GM23338 (cell line): ENCODE measurements around the gene DIDO1. TPM values are rescaled to one million over a fixed set of nuclear protein-coding genes. Genes with fewer than 3 reads are reported as not detected.

ENCODE experiments used
- ATAC-seq: fragments of 200-7000 bp; cut with Tn5 transposase; 3 replicates; pipeline ENCODE4 v1.9.1; 2020
- DNase-seq: peaks from one replicate; pipeline ENCODE4 v3.0.0-alpha.2; 2015; ENCODE audit warnings: low spot score
- H2AFZ ChIP-seq: fragments of 200-600 bp; sonication (generic); 2 replicates; pipeline ENCODE4 v1.8.0; 2016; ENCODE audit warnings: antibody characterized with exemption, mild to moderate bottlenecking, moderate library complexity
- H3F3A ChIP-seq: fragments of 200-600 bp; sonication (generic); replicated peaks from 2 replicates; pipeline ENCODE4 v1.8.0; 2017; ENCODE audit warnings: antibody characterized with exemption, mixed run types, low read depth
- H3K27ac ChIP-seq: fragments of 200-600 bp; sonication (generic); 2 replicates; pipeline ENCODE4 v1.6.1; 2016; ENCODE audit warnings: low read depth
- H3K27me3 ChIP-seq: fragments of 200-600 bp; sonication (generic); 2 replicates; pipeline ENCODE4 v1.8.0; 2016; ENCODE audit warnings: mild to moderate bottlenecking, mixed run types, moderate library complexity; ENCODE audit not compliant: insufficient read depth
- H3K36me3 ChIP-seq: fragments of 200-600 bp; sonication (generic); 2 replicates; pipeline ENCODE4 v1.8.0; 2016; ENCODE audit warnings: mild to moderate bottlenecking; ENCODE audit not compliant: insufficient read depth
- H3K4me1 ChIP-seq: fragments of 200-600 bp; sonication (generic); 2 replicates; pipeline ENCODE4 v1.8.0; 2016; ENCODE audit warnings: mild to moderate bottlenecking, moderate library complexity; ENCODE audit not compliant: insufficient read depth
- H3K4me2 ChIP-seq: fragments of 200-600 bp; sonication (generic); 2 replicates; pipeline ENCODE4 v1.7.1; 2017; ENCODE audit warnings: mixed run types
- H3K4me3 ChIP-seq: fragments of 200-600 bp; sonication (generic); 2 replicates; pipeline ENCODE4 v1.6.1; 2016; ENCODE audit warnings: mixed run types
- H3K79me2 ChIP-seq: fragments of 200-600 bp; sonication (generic); replicated peaks from 2 replicates; pipeline ENCODE4 v1.8.0; 2017; ENCODE audit warnings: mild to moderate bottlenecking; ENCODE audit not compliant: insufficient read depth
- H3K9me2 ChIP-seq: fragments of 200-600 bp; sonication (generic); 2 replicates; pipeline ENCODE4 v1.8.0; 2017; ENCODE audit not compliant: insufficient read depth
- H4K20me1 ChIP-seq: fragments of 200-600 bp; sonication (generic); replicated peaks from 2 replicates; pipeline ENCODE4 v1.8.0; 2017; ENCODE audit warnings: mild to moderate bottlenecking; ENCODE audit not compliant: insufficient read depth
- H3K27ac Mint-ChIP-seq: 2 replicates; pipeline ENCODE4 v1.8.0; 2020; ENCODE audit warnings: inconsistent platforms, mild to moderate bottlenecking, moderate library complexity, mixed read lengths
- H3K27me3 Mint-ChIP-seq: 3 replicates; pipeline ENCODE4 v1.8.0; 2022; ENCODE audit warnings: low read depth, mild to moderate bottlenecking, moderate library complexity, mixed read lengths, inconsistent platforms; ENCODE audit not compliant: insufficient read depth, poor library complexity
- H3K36me3 Mint-ChIP-seq: 3 replicates; pipeline ENCODE4 v1.8.0; 2021; ENCODE audit warnings: low read depth, mild to moderate bottlenecking, inconsistent platforms, moderate library complexity, mixed read lengths
- H3K4me1 Mint-ChIP-seq: 3 replicates; pipeline ENCODE4 v1.8.0; 2020; ENCODE audit warnings: mild to moderate bottlenecking, inconsistent platforms, mixed read lengths
- H3K4me3 Mint-ChIP-seq: 3 replicates; pipeline ENCODE4 v1.8.0; 2021; ENCODE audit warnings: moderate library complexity, mild to moderate bottlenecking, inconsistent platforms, mixed read lengths
- H3K9me3 Mint-ChIP-seq: 3 replicates; pipeline ENCODE4 v1.8.0; 2020; ENCODE audit warnings: moderate library complexity, mild to moderate bottlenecking, inconsistent platforms, mixed read lengths
- CREB1 ChIP-seq: fragments of 250-450 bp; sonication (Bioruptor Pico); IDR thresholded peaks from 2 replicates; pipeline ENCODE4 v1.5.0; 2020; ENCODE audit warnings: low read depth, mild to moderate bottlenecking, moderate library complexity
- EZH2 ChIP-seq: fragments of 200-600 bp; sonication (generic); IDR thresholded peaks from one replicate; pipeline ENCODE4 v1.8.0; 2017; ENCODE audit warnings: antibody characterized with exemption, mild to moderate bottlenecking, low read depth; ENCODE audit not compliant: unreplicated experiment
- EZH2phosphoT487 ChIP-seq: fragments of 200-600 bp; sonication (generic); IDR thresholded peaks from one replicate; pipeline ENCODE4 v1.8.1; 2018; ENCODE audit warnings: antibody characterized with exemption; ENCODE audit not compliant: unreplicated experiment
- JUNB ChIP-seq: IDR thresholded peaks from one replicate; pipeline ENCODE4 v1.6.1; 2016; ENCODE audit warnings: antibody characterized with exemption; ENCODE audit not compliant: unreplicated experiment
- NANOG ChIP-seq: IDR thresholded peaks from 2 replicates; pipeline ENCODE4 v1.6.1; 2016; ENCODE audit warnings: antibody characterized with exemption, borderline replicate concordance
- POLR2AphosphoS5 ChIP-seq: IDR thresholded peaks from 2 replicates; pipeline ENCODE4 v1.6.1; 2016; ENCODE audit warnings: antibody characterized with exemption, low read depth
- STAT1 ChIP-seq: IDR thresholded peaks from one replicate; pipeline ENCODE4 v1.6.1; 2016; ENCODE audit warnings: antibody characterized with exemption; ENCODE audit not compliant: unreplicated experiment
- ZNF114 ChIP-seq: fragments of 250-450 bp; sonication (Bioruptor Pico); IDR thresholded peaks from 2 replicates; pipeline ENCODE4 v1.5.0; 2020; ENCODE audit warnings: mild to moderate bottlenecking, moderate library complexity
- ZNF331 ChIP-seq: fragments of 250-450 bp; sonication (Bioruptor Pico); IDR thresholded peaks from 2 replicates; pipeline ENCODE4 v1.5.0; 2020; ENCODE audit warnings: low read depth, mild to moderate bottlenecking, moderate library complexity
- polyA plus RNA-seq: library from polyadenylated mRNA; unstranded; fragments of >200 nt; fragmentation: Nextera tagmentation; extraction: Ambion mirVana; gene quantifications from 2 replicates; pipeline ENCODE4 v1.2.1, GENCODE V29; 2016
- total RNA-seq: library from RNA; depleted of rRNA; stranded (reverse); fragments of >200 nt; shearing (Covaris generic); gene quantifications from 2 replicates; pipeline ENCODE4 v1.2.3, GENCODE V29; 2014
- TF ChIP-seq, protein P1 (sequence below): IDR thresholded peaks from 2 replicates; pipeline ENCODE4 v1.6.1; 2016; ENCODE audit warnings: antibody characterized with exemption
- TF ChIP-seq, protein P2 (sequence below), 2 experiments: fragments of 200-600 bp in 1 of 2; sonication (generic) in 1 of 2; conservative IDR thresholded peaks; 2 replicates each; pipeline versions ENCODE4 v1.5.1 to v1.6.1; 2016 to 2017; ENCODE audit warnings: antibody characterized with exemption in 2 of 2, low read depth in 2 of 2, mild to moderate bottlenecking in 2 of 2, moderate library complexity in 1 of 2
- TF ChIP-seq, protein P3 (sequence below): IDR thresholded peaks from one replicate; pipeline ENCODE4 v1.6.1; 2018; ENCODE audit warnings: antibody characterized with exemption; ENCODE audit not compliant: unreplicated experiment
- TF ChIP-seq, protein P4 (sequence below): fragments of 250-450 bp; sonication (Bioruptor Pico); IDR thresholded peaks from 2 replicates; pipeline ENCODE4 v1.5.0; 2020; ENCODE audit warnings: mild to moderate bottlenecking, moderate library complexity

The DIDO1 gene
- total and polyA plus RNA-seq, 2 experiments from 2014 or later, result 72.4 to 162 TPM

DNA sequence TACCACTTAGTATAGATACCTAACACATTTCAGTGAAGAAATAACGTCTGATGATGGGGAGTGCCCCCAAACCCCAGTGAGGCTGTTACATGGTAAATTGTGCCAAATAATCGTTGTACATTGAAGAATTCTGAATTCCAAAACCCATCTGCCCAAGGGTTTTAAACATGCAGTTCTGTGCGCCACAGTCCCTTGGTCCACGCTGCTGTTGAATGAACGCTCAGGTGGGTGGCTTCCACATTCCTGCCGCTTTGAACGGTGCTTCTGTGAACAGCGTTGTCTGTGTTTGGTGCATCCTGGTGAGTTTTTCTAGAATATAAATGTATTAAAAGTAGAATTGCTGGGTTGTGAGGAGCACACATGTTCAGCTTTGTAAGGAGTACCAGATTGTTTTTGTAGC, 14.6 kb upstream of the DIDO1 start:
- peaks cover 21% of the 10 kb centered on the region for H3K4me1 Mint-ChIP-seq
- no peak for DNase-seq
- Histone ChIP-seq H4K20me1 (peaks cover 62% of the 10 kb centered on the region), H2AFZ (no peak overlapping the region), H3K4me3 (peak overlapping the region; percentile 100; the same call in 1 of the 2 replicates), H3K4me1 (peaks cover 27% of the 10 kb centered on the region), H3K4me2 (peak overlapping the region; percentile 64), H3K27ac (peak overlapping the region; percentile 59; the same call in 1 of the 2 replicates), H3K79me2 (peaks cover 95% of the 10 kb centered on the region), H3K9me2 (no peaks in the 10 kb centered on the region), H3K27me3 (no peaks in the 10 kb centered on the region), H3F3A (peaks cover 38% of the 10 kb centered on the region), H3K36me3 (peaks cover 36% of the 10 kb centered on the region)
- H3K9me3 Mint-ChIP-seq, result peaks cover 3% of the 10 kb centered on the region; the same call in 1 of the 3 replicates
- H3K27me3 Mint-ChIP-seq, result peaks cover 11% of the 10 kb centered on the region
- H3K36me3 Mint-ChIP-seq, result peaks cover 60% of the 10 kb centered on the region
- ATAC-seq, result no peak
- H3K27ac Mint-ChIP-seq, result no peak overlapping the region
- no peak for TF ChIP-seq ZNF114 (CRISPR knock-in tag)
- TF ChIP-seq, protein P1, sequence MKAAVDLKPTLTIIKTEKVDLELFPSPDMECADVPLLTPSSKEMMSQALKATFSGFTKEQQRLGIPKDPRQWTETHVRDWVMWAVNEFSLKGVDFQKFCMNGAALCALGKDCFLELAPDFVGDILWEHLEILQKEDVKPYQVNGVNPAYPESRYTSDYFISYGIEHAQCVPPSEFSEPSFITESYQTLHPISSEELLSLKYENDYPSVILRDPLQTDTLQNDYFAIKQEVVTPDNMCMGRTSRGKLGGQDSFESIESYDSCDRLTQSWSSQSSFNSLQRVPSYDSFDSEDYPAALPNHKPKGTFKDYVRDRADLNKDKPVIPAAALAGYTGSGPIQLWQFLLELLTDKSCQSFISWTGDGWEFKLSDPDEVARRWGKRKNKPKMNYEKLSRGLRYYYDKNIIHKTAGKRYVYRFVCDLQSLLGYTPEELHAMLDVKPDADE, result no peak
- TF ChIP-seq EZH2, result no peak
- TF ChIP-seq, protein P2, sequence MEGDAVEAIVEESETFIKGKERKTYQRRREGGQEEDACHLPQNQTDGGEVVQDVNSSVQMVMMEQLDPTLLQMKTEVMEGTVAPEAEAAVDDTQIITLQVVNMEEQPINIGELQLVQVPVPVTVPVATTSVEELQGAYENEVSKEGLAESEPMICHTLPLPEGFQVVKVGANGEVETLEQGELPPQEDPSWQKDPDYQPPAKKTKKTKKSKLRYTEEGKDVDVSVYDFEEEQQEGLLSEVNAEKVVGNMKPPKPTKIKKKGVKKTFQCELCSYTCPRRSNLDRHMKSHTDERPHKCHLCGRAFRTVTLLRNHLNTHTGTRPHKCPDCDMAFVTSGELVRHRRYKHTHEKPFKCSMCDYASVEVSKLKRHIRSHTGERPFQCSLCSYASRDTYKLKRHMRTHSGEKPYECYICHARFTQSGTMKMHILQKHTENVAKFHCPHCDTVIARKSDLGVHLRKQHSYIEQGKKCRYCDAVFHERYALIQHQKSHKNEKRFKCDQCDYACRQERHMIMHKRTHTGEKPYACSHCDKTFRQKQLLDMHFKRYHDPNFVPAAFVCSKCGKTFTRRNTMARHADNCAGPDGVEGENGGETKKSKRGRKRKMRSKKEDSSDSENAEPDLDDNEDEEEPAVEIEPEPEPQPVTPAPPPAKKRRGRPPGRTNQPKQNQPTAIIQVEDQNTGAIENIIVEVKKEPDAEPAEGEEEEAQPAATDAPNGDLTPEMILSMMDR (conservative IDR thresholded peaks at IDR 0.05; ENCODE audit: low read depth in 2 of 2), result no peak
- TF ChIP-seq, protein P3, sequence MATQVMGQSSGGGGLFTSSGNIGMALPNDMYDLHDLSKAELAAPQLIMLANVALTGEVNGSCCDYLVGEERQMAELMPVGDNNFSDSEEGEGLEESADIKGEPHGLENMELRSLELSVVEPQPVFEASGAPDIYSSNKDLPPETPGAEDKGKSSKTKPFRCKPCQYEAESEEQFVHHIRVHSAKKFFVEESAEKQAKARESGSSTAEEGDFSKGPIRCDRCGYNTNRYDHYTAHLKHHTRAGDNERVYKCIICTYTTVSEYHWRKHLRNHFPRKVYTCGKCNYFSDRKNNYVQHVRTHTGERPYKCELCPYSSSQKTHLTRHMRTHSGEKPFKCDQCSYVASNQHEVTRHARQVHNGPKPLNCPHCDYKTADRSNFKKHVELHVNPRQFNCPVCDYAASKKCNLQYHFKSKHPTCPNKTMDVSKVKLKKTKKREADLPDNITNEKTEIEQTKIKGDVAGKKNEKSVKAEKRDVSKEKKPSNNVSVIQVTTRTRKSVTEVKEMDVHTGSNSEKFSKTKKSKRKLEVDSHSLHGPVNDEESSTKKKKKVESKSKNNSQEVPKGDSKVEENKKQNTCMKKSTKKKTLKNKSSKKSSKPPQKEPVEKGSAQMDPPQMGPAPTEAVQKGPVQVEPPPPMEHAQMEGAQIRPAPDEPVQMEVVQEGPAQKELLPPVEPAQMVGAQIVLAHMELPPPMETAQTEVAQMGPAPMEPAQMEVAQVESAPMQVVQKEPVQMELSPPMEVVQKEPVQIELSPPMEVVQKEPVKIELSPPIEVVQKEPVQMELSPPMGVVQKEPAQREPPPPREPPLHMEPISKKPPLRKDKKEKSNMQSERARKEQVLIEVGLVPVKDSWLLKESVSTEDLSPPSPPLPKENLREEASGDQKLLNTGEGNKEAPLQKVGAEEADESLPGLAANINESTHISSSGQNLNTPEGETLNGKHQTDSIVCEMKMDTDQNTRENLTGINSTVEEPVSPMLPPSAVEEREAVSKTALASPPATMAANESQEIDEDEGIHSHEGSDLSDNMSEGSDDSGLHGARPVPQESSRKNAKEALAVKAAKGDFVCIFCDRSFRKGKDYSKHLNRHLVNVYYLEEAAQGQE, result no peak
- TF ChIP-seq NANOG, result no peak
- TF ChIP-seq JUNB, result no peak
- TF ChIP-seq STAT1, result no peak
- no peak for TF ChIP-seq ZNF331 (CRISPR knock-in tag)
- TF ChIP-seq EZH2phosphoT487, result no peak
- TF ChIP-seq, protein P4, sequence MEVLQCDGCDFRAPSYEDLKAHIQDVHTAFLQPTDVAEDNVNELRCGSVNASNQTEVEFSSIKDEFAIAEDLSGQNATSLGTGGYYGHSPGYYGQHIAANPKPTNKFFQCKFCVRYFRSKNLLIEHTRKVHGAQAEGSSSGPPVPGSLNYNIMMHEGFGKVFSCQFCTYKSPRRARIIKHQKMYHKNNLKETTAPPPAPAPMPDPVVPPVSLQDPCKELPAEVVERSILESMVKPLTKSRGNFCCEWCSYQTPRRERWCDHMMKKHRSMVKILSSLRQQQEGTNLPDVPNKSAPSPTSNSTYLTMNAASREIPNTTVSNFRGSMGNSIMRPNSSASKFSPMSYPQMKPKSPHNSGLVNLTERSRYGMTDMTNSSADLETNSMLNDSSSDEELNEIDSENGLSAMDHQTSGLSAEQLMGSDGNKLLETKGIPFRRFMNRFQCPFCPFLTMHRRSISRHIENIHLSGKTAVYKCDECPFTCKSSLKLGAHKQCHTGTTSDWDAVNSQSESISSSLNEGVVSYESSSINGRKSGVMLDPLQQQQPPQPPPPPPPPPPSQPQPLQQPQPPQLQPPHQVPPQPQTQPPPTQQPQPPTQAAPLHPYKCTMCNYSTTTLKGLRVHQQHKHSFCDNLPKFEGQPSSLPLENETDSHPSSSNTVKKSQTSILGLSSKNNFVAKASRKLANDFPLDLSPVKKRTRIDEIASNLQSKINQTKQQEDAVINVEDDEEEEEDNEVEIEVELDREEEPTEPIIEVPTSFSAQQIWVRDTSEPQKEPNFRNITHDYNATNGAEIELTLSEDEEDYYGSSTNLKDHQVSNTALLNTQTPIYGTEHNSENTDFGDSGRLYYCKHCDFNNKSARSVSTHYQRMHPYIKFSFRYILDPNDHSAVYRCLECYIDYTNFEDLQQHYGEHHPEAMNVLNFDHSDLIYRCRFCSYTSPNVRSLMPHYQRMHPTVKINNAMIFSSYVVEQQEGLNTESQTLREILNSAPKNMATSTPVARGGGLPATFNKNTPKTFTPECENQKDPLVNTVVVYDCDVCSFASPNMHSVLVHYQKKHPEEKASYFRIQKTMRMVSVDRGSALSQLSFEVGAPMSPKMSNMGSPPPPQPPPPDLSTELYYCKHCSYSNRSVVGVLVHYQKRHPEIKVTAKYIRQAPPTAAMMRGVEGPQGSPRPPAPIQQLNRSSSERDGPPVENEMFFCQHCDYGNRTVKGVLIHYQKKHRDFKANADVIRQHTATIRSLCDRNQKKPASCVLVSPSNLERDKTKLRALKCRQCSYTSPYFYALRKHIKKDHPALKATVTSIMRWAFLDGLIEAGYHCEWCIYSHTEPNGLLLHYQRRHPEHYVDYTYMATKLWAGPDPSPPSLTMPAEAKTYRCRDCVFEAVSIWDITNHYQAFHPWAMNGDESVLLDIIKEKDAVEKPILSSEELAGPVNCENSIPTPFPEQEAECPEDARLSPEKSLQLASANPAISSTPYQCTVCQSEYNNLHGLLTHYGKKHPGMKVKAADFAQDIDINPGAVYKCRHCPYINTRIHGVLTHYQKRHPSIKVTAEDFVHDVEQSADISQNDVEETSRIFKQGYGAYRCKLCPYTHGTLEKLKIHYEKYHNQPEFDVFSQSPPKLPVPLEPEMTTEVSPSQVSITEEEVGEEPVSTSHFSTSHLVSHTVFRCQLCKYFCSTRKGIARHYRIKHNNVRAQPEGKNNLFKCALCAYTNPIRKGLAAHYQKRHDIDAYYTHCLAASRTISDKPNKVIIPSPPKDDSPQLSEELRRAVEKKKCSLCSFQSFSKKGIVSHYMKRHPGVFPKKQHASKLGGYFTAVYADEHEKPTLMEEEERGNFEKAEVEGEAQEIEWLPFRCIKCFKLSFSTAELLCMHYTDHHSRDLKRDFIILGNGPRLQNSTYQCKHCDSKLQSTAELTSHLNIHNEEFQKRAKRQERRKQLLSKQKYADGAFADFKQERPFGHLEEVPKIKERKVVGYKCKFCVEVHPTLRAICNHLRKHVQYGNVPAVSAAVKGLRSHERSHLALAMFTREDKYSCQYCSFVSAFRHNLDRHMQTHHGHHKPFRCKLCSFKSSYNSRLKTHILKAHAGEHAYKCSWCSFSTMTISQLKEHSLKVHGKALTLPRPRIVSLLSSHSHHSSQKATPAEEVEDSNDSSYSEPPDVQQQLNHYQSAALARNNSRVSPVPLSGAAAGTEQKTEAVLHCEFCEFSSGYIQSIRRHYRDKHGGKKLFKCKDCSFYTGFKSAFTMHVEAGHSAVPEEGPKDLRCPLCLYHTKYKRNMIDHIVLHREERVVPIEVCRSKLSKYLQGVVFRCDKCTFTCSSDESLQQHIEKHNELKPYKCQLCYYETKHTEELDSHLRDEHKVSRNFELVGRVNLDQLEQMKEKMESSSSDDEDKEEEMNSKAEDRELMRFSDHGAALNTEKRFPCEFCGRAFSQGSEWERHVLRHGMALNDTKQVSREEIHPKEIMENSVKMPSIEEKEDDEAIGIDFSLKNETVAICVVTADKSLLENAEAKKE, result no peak
- TF ChIP-seq POLR2AphosphoS5, result no peak
- TF ChIP-seq CREB1 (CRISPR knock-in tag), result no peak
- no peak overlapping the region for H3K4me3 Mint-ChIP-seq
